ENCODE data around the gene PPP1R14D.

- no peak for TF ChIP-seq POLR2A (IDR thresholded peaks at IDR 0.05)
- TF ChIP-seq, protein P1, sequence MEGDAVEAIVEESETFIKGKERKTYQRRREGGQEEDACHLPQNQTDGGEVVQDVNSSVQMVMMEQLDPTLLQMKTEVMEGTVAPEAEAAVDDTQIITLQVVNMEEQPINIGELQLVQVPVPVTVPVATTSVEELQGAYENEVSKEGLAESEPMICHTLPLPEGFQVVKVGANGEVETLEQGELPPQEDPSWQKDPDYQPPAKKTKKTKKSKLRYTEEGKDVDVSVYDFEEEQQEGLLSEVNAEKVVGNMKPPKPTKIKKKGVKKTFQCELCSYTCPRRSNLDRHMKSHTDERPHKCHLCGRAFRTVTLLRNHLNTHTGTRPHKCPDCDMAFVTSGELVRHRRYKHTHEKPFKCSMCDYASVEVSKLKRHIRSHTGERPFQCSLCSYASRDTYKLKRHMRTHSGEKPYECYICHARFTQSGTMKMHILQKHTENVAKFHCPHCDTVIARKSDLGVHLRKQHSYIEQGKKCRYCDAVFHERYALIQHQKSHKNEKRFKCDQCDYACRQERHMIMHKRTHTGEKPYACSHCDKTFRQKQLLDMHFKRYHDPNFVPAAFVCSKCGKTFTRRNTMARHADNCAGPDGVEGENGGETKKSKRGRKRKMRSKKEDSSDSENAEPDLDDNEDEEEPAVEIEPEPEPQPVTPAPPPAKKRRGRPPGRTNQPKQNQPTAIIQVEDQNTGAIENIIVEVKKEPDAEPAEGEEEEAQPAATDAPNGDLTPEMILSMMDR (IDR thresholded peaks at IDR 0.05): peak in 6 of 7 experiments; percentile 69 to 87 (median 82)
Measured at GRCh38 chr15:40782609-40783227, 45.8 kb downstream of the PPP1R14D start.
